SK-N-SH (cell line): ENCODE measurements around the gene ANAPC2.

Experiments used
- CTCF ChIP-seq: fragments of 200-600 bp; sonication (generic); IDR thresholded peaks from 2 replicates; pipeline ENCODE4 v1.6.1; 2017; ENCODE audit warnings: antibody characterized with exemption, mild to moderate bottlenecking, moderate library complexity
- EP300 ChIP-seq, 2 experiments: IDR thresholded peaks; 2 replicates each; pipeline versions ENCODE4 v1.4.0 to v1.6.1; 2012; ENCODE audit warnings: borderline replicate concordance in 1 of 2, low read depth in 1 of 2, low read length in 1 of 2
- EZH2phosphoT487 ChIP-seq: fragments of 200-600 bp; sonication (generic); IDR thresholded peaks from 2 replicates; pipeline ENCODE4 v1.6.1; 2017; ENCODE audit warnings: low read depth, mixed run types, mild to moderate bottlenecking, antibody characterized with exemption, moderate library complexity, borderline replicate concordance
- FOXM1 ChIP-seq: IDR thresholded peaks from 2 replicates; pipeline ENCODE4 v1.4.0; 2012; ENCODE audit warnings: low read depth, mild to moderate bottlenecking
- JUND ChIP-seq: IDR thresholded peaks from 2 replicates; pipeline ENCODE4 v1.4.0; 2012
- MAX ChIP-seq: IDR thresholded peaks from 2 replicates; pipeline ENCODE4 v1.4.0; 2012; ENCODE audit warnings: low read depth
- NRF1 ChIP-seq: IDR thresholded peaks from 2 replicates; pipeline ENCODE4 v1.6.1; 2012; ENCODE audit warnings: low read depth, mild to moderate bottlenecking, low read length
- POLR2AphosphoS5 ChIP-seq: IDR thresholded peaks from 2 replicates; pipeline ENCODE4 v1.6.1; 2012; ENCODE audit warnings: low read depth, low read length

DNA sequence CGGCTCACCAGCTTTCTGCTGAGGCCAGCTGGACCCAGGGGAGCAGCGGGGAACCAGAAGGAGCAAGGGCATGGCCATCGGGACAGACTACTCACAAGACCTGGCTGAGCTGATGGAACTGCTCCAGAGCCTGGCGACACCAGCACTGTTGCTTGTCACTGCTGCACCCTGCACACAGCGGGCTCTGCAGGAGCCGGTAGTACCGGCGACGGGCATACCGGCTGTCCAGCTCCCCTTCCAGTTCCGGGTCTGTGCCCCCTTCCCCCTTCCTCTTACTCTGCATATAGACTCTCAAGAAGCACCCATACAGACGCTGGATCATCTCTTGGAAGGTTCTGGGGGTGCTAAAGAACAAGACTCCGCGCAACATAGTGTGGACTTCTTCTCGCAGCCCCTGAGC is 974 bp downstream of the ANAPC2 start:
- TF ChIP-seq EZH2phosphoT487, result no peak
- no peak for TF ChIP-seq JUND
- no peak for TF ChIP-seq NRF1
- TF ChIP-seq CTCF, result no peak
- no peak for TF ChIP-seq EP300 (IDR thresholded peaks at IDR 0.05; ENCODE audit: borderline replicate concordance in 1 of 2, low read depth in 1 of 2, low read length in 1 of 2)
- no peak for TF ChIP-seq POLR2AphosphoS5
- no peak for TF ChIP-seq MAX
- no peak for TF ChIP-seq FOXM1
